K562 (cell line): ENCODE measurements around the gene DHRS13. TPM values are rescaled to one million over a fixed set of nuclear protein-coding genes. Genes with fewer than 3 reads are reported as not detected.

Source experiments
- ATF4 ChIP-seq: fragments of 450-650 bp; formaldehyde crosslinking; IDR thresholded peaks from 2 replicates; pipeline ENCODE4 v1.4.0; 2022; ENCODE audit warnings: mild to moderate bottlenecking, moderate library complexity
- BHLHE40 ChIP-seq: IDR thresholded peaks from 2 replicates; pipeline ENCODE4 v1.6.1; 2011; ENCODE audit warnings: low read length, improper control_type of control experiment
- GABPB1 ChIP-seq: sonication (generic); formaldehyde crosslinking; IDR thresholded peaks from 2 replicates; pipeline ENCODE4 v1.8.0; 2022; ENCODE audit warnings: mild to moderate bottlenecking, missing genetic modification reagents
- HDGF ChIP-seq: fragments of 450-650 bp; IDR thresholded peaks from 2 replicates; pipeline ENCODE4 v1.6.1; 2016
- KLF10 ChIP-seq: fragments of 250-450 bp; sonication (Bioruptor Pico); IDR thresholded peaks from 2 replicates; pipeline ENCODE4 v1.6.1; 2021; ENCODE audit warnings: matching md5 sums
- PHF21A ChIP-seq: fragments of 450-650 bp; IDR thresholded peaks from 2 replicates; pipeline ENCODE4 v1.6.1; 2017; ENCODE audit warnings: low read depth, borderline replicate concordance
- RBM15 ChIP-seq: fragments of 200-400 bp; formaldehyde crosslinking; IDR thresholded peaks from 2 replicates; pipeline ENCODE4 v1.6.1; 2018; ENCODE audit warnings: mild to moderate bottlenecking, low read length, moderate library complexity; ENCODE audit not compliant: insufficient read depth
- USF1 ChIP-seq: sonication (generic); formaldehyde crosslinking; IDR thresholded peaks from 2 replicates; pipeline ENCODE4 v1.9.0; 2022; ENCODE audit warnings: mild to moderate bottlenecking, missing genetic modification reagents
- ZFPM2 ChIP-seq: fragments of 250-450 bp; sonication (Bioruptor Pico); IDR thresholded peaks from 2 replicates; pipeline ENCODE4 v1.5.1; 2022; ENCODE audit warnings: mild to moderate bottlenecking
- polyA plus RNA-seq, 8 experiments: library from polyadenylated mRNA; depleted of rRNA in 4 of 8; stranded (reverse) in 5 of 8; unstranded in 3 of 8; fragments of >200 nt; fragmentation: Nextera tagmentation in 2 of 8; fragmentation: Illumina TruSeq in 1 of 8; extraction: Ambion mirVana in 2 of 8; extraction: Trizol in 1 of 8; gene quantifications; 2 replicates each; pipeline versions ENCODE4 v1.2.1 to v1.2.3, GENCODE V29; 2011 to 2014; ENCODE audit warnings: inconsistent platforms in 1 of 8, missing spikeins in 1 of 8
- total RNA-seq, 7 experiments: library from RNA; depleted of rRNA in 6 of 7; stranded (reverse); fragments of >200 nt in 6 of 7; fragmentation: Illumina TruSeq in 2 of 7; extraction: Trizol in 2 of 7; gene quantifications; 2 replicates each; pipeline versions ENCODE4 v1.2.1 to v1.2.3, GENCODE V29; 2011 to 2021; ENCODE audit warnings: low replicate concordance in 1 of 7
- TF ChIP-seq, protein P1 (sequence below): fragments of 200-600 bp; sonication (generic); IDR thresholded peaks from one replicate; pipeline ENCODE4 v1.6.1; 2012; ENCODE audit warnings: mild to moderate bottlenecking, low read depth, low read length, inconsistent platforms
- TF ChIP-seq, protein P2 (sequence below): fragments of 200-800 bp; sonication (Bioruptor generic); IDR thresholded peaks from 2 replicates; pipeline ENCODE4 v1.6.1; 2017; ENCODE audit warnings: missing genetic modification characterization, missing compliant biosample characterization
- TF ChIP-seq, protein P3 (sequence below): fragments of 250-450 bp; sonication (Bioruptor Pico); IDR thresholded peaks from 2 replicates; pipeline ENCODE4 v1.4.0; 2020; ENCODE audit warnings: borderline replicate concordance

The DHRS13 gene
- total and polyA plus RNA-seq, 9 of the 15 experiments (the other 6 are each of a cell fraction or from before 2014, with no cell fraction given) = 0.32 to 52.3 (median 34.3) TPM; not detected in 1

DNA sequence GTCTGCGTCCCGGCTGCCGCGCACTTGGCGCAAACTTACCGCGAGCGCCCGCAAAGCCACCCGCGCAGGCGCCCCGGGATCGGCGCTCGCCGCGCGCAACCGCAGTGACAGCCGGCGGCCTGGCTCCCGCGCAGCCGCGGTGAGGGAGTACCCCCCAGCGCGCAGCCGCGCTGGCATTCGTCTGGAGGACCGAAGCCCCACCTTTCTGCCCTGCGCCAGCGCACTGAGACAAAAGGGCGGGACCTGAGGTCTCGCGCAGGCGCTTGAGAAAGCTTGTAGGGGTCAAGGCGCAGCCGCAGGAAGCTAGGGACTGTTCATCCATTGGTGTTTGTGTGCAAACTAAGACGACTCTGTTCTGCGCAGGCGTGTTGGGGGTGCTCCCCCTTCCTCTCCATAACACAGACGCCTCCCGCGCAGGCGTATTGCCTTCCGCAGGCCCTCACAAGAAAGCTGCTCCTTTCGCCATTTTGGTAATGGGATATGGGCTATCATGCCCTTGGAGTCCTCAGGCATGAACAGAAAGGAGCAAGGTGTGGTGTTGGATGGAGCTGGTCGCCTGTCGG, 48.6 kb upstream of the DHRS13 start, which contains the start of gene PHF12 (continued):
- TF ChIP-seq, protein P1, sequence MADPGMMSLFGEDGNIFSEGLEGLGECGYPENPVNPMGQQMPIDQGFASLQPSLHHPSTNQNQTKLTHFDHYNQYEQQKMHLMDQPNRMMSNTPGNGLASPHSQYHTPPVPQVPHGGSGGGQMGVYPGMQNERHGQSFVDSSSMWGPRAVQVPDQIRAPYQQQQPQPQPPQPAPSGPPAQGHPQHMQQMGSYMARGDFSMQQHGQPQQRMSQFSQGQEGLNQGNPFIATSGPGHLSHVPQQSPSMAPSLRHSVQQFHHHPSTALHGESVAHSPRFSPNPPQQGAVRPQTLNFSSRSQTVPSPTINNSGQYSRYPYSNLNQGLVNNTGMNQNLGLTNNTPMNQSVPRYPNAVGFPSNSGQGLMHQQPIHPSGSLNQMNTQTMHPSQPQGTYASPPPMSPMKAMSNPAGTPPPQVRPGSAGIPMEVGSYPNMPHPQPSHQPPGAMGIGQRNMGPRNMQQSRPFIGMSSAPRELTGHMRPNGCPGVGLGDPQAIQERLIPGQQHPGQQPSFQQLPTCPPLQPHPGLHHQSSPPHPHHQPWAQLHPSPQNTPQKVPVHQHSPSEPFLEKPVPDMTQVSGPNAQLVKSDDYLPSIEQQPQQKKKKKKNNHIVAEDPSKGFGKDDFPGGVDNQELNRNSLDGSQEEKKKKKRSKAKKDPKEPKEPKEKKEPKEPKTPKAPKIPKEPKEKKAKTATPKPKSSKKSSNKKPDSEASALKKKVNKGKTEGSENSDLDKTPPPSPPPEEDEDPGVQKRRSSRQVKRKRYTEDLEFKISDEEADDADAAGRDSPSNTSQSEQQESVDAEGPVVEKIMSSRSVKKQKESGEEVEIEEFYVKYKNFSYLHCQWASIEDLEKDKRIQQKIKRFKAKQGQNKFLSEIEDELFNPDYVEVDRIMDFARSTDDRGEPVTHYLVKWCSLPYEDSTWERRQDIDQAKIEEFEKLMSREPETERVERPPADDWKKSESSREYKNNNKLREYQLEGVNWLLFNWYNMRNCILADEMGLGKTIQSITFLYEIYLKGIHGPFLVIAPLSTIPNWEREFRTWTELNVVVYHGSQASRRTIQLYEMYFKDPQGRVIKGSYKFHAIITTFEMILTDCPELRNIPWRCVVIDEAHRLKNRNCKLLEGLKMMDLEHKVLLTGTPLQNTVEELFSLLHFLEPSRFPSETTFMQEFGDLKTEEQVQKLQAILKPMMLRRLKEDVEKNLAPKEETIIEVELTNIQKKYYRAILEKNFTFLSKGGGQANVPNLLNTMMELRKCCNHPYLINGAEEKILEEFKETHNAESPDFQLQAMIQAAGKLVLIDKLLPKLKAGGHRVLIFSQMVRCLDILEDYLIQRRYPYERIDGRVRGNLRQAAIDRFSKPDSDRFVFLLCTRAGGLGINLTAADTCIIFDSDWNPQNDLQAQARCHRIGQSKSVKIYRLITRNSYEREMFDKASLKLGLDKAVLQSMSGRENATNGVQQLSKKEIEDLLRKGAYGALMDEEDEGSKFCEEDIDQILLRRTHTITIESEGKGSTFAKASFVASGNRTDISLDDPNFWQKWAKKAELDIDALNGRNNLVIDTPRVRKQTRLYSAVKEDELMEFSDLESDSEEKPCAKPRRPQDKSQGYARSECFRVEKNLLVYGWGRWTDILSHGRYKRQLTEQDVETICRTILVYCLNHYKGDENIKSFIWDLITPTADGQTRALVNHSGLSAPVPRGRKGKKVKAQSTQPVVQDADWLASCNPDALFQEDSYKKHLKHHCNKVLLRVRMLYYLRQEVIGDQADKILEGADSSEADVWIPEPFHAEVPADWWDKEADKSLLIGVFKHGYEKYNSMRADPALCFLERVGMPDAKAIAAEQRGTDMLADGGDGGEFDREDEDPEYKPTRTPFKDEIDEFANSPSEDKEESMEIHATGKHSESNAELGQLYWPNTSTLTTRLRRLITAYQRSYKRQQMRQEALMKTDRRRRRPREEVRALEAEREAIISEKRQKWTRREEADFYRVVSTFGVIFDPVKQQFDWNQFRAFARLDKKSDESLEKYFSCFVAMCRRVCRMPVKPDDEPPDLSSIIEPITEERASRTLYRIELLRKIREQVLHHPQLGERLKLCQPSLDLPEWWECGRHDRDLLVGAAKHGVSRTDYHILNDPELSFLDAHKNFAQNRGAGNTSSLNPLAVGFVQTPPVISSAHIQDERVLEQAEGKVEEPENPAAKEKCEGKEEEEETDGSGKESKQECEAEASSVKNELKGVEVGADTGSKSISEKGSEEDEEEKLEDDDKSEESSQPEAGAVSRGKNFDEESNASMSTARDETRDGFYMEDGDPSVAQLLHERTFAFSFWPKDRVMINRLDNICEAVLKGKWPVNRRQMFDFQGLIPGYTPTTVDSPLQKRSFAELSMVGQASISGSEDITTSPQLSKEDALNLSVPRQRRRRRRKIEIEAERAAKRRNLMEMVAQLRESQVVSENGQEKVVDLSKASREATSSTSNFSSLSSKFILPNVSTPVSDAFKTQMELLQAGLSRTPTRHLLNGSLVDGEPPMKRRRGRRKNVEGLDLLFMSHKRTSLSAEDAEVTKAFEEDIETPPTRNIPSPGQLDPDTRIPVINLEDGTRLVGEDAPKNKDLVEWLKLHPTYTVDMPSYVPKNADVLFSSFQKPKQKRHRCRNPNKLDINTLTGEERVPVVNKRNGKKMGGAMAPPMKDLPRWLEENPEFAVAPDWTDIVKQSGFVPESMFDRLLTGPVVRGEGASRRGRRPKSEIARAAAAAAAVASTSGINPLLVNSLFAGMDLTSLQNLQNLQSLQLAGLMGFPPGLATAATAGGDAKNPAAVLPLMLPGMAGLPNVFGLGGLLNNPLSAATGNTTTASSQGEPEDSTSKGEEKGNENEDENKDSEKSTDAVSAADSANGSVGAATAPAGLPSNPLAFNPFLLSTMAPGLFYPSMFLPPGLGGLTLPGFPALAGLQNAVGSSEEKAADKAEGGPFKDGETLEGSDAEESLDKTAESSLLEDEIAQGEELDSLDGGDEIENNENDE = no peak
- TF ChIP-seq PHF21A (no peak), GABPB1 (CRISPR knock-in tag) (no peak), ZFPM2 (CRISPR knock-in tag) (no peak), ATF4 (no peak), HDGF (no peak), RBM15 (no peak), USF1 (no peak), BHLHE40 (no peak), KLF10 (CRISPR knock-in tag) (no peak)
- TF ChIP-seq, protein P2, sequence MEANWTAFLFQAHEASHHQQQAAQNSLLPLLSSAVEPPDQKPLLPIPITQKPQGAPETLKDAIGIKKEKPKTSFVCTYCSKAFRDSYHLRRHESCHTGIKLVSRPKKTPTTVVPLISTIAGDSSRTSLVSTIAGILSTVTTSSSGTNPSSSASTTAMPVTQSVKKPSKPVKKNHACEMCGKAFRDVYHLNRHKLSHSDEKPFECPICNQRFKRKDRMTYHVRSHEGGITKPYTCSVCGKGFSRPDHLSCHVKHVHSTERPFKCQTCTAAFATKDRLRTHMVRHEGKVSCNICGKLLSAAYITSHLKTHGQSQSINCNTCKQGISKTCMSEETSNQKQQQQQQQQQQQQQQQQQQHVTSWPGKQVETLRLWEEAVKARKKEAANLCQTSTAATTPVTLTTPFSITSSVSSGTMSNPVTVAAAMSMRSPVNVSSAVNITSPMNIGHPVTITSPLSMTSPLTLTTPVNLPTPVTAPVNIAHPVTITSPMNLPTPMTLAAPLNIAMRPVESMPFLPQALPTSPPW = peak; percentile 92
- TF ChIP-seq, protein P3, sequence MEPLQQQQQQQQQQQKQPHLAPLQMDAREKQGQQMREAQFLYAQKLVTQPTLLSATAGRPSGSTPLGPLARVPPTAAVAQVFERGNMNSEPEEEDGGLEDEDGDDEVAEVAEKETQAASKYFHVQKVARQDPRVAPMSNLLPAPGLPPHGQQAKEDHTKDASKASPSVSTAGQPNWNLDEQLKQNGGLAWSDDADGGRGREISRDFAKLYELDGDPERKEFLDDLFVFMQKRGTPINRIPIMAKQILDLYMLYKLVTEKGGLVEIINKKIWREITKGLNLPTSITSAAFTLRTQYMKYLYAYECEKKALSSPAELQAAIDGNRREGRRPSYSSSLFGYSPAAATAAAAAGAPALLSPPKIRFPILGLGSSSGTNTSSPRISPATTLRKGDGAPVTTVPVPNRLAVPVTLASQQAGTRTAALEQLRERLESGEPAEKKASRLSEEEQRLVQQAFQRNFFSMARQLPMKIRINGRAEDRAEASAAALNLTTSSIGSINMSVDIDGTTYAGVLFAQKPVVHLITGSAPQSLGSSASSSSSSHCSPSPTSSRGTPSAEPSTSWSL (CRISPR knock-in tag) = no peak
